NCI-H748 (cell line): ENCODE data around the gene PLPP1.
"Not testable (repeated sequence)": the region's sequence is repeated elsewhere in the genome, so short reads cannot be mapped to it uniquely, and the experiment has no call there.

ENCODE experiments used
- DNase-seq: peaks from one replicate; lab custom pipeline; 2025; ENCODE audit not compliant: unreplicated experiment; lab: John Stamatoyannopoulos, UW

The PLPP1 gene

GRCh38 chr5:55546947-55547346 is 12.2 kb upstream of the PLPP1 start:
- DNase-seq = peak; percentile 69

GRCh38 chr5:55544341-55544740 is 9.6 kb upstream of the PLPP1 start:
- DNase-seq = no peak

DNA sequence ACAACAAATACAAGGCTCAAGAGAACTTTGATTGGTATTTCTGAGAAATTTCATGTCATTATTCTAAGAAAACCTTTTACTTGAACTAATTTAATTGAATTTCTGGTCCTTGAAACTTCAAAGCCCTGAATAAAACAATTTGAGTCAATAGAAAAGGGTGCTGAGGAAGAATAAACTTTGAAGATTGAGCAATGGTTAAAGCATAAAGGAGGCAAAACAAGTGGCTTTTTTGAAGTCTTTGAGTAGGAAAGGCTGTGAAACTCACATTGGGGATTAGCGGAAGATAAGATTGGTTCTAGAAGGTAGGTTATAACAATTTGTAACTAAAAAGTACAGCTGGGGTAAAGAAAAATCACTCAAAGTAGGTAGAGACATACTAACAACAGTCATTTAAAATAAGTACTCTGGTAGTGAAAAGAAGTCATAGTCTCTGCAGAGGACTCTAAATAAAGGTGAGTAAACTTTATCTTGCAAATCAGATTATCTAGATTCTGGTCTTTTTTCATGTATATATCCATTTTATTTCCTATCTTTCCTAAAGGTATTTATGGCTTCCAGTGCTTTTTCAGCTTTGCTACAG is 6.4 kb upstream of the PLPP1 start:
- no peak for DNase-seq

GRCh38 chr5:55540525-55540924 is 5.8 kb upstream of the PLPP1 start:
- DNase-seq = no peak

DNA sequence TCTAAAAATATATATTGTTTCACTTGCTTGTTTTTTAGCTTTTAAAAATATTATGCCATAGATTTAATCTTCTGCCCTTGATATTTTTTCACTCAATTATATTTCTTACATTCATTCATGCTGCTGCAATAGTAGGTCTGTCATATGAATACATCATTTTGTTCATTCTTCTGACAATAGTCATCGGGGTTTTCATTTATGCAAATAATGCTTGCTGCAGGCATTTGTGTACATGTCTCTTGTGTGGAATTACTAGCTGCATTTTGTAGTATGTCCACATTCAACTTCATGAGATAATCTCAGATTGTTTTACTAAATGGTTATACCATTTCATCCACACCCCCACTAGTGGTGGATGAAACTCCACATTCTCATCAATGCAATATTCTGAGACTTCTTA is 5.3 kb upstream of the PLPP1 start:
- no peak for DNase-seq

- DNase-seq = no peak
Observed at GRCh38 chr5:55538661-55539060, 3.9 kb upstream of the PLPP1 start.

DNA sequence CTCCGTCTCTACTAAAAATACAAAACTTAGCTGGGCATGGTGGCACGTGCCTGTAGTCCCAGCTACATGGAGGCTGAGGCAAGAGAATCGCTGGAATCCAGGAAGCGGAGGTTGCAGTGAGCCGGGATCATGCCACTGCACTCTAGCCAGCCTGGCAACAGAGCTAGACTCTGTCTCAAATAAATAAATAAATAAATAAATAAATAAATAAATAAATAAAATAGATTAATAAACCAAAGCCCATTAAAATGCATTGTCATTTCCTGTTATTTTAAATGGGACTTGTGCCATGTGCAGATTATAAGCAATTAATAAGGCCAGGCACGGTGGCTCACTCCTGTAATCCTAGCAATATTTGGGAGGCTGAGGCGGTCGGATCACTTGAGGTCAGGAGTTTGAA is 2.6 kb upstream of the PLPP1 start:
- DNase-seq = not testable (repeated sequence)

- DNase-seq = peak; percentile 81
Observed at GRCh38 chr5:55535199-55535905, 588 bp upstream of the PLPP1 start.

GRCh38 chr5:55533521-55534435 is 986 bp downstream of the PLPP1 start:
- DNase-seq = peak; percentile 87

DNA sequence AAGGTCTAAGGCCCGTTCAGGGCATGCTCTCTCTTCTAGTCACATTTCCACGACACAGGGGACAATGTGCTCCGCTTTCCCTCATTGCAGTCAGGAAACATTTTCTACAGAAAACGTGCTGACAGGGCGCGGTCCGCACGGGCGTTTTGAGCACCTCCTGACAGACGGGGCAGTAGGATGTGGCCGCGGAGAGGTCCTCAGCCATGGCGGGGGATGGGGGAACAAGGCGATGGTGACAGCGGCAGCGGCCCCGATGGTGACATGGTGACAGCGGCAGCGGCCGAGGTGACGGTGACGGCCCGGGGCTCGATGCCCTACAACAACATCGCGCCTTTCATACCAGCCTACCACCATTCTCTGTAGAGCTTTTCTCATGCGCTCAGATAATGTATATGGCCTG is 4.1 kb downstream of the PLPP1 start:
- DNase-seq = no peak

DNA sequence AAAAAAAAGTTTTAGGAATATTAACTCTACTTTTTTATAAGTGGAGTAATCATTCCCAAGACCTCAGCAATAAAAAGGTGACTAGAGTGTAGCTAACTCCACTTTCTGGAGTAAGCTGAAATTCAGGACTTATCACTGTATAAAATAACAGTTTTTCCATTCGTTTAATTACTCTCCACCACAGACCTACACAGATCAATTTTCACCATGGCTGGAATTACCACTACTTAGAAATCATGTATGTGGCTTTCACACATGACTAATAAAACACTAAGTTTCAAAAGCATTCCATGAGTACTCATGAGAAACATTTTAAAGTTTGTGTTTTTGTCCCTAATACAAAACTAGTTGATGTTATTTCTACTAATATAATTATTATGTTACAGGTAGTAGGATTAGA is 9.9 kb downstream of the PLPP1 start:
- DNase-seq = no peak

- DNase-seq = no peak
Observed at GRCh38 chr5:55523293-55523692, 11.5 kb downstream of the PLPP1 start.

DNA sequence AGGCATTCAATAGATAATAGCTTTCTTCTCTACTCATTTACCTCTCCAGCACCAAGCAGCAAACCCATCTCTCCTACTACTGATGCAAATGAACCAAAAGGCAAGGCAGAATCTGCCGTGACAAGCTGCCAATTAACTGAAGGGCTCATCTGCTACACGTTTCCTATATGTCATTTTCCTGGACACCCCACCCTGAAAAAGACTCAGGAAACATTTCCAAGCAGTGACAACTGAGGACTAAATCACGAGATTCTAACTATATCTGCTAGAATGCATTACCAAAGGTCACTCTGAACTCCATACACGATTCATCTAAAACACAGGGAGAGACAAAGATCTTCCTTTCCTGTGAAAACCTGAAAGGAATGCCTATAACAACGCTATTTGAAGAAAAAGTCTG is 12.9 kb downstream of the PLPP1 start:
- DNase-seq = no peak

- DNase-seq = no peak
Observed at GRCh38 chr5:55520117-55520839, 14.5 kb downstream of the PLPP1 start.

- no peak for DNase-seq
Observed at GRCh38 chr5:55518831-55519390, 15.9 kb downstream of the PLPP1 start.

GRCh38 chr5:55517804-55518203 is 17.0 kb downstream of the PLPP1 start:
- DNase-seq = no peak

DNA sequence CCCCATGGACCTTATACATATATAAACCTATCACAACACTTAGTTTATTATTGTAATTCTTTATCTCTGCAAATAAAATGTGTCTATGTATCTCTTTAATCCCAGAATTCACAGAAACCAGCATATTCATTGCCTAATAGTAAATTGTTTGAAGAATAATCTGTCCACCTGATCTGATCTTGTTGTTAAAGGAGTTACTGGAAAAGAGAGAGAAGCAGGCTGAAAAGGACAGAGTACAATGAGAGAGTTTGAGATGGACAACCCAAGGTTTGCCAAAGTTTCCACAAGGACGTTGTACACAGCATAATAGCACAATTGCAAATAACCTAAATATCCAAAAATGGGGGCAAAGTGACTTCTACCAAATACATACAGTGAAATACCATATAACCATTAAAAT is 23.8 kb downstream of the PLPP1 start:
- DNase-seq = no peak

DNA sequence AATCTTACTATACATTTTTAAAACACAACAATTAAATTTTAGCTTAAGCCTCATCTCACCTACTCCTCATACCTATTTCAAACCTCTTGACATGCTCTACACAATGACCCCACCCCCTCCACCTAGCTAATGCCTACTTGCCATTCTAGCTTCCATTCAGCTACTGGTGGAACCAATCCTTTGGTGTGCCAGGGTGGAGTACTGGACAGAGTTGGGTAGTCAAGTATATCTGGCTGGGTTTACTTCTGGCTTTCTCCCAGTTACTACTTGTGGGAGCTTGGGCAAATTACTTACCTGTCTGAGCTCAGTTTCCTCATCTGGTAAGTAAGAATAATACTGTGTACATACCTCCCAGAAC is 24.3 kb downstream of the PLPP1 start:
- no peak for DNase-seq

DNA sequence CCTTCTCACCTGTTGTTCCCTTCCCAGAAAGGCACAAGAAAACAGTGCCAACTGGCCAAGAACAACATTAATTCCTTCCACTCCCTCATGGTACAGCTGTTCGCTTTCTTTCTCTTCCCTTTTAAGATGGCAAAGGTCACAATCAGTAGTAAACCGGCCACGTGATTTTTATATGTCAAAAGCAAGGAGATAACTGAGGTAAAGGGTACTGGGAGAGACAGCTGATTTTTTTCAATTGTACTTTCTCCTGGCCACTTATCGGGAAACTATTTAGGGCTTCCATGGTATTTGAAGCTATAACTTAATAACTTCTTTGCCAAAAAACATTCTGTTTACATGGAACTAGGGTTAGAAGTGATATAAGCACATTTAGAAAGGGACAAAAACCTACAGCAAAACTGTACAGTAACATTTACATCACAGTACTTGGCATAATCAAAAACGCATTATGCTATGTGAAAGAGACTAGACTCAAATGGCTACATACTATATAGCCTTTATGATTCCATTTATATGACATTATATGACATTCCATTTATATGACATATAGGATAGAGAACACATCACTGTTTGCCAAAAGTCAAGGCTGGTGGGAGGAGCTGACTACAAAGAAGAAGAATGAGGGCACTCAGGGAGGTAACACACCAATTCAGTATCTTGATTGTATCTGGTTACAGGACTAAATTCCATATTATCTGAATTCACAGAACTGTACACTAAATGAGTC is 24.8 kb downstream of the PLPP1 start:
- DNase-seq = no peak

DNA sequence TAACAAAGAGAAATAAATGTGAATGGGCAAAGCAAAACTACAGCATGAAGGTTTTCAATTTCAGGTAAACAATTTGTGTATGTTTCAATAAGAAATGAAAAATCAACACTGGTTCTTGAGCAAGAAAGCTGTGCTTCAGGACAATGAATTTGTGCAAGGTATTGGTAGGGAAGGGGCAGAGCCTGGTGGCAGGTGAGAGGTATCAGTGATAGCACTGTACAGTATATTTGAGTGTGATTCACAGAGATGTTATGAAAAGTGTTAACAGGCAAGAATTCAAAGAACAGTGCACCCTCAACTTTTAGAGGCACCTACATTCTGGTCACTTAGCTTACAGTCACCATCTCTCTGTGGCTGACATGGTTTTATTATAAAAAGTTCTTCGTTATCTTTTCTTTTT is 25.7 kb downstream of the PLPP1 start:
- no peak for DNase-seq
